GM18508 (cell line): Measurements from ENCODE around the gene PPP1R3G.
"Not testable (repeated sequence)": the region's sequence is repeated elsewhere in the genome, so short reads cannot be mapped to it uniquely, and the experiment has no call there.

Experiments used
- ATAC-seq: cut with Tn5 transposase; IDR thresholded peaks from one replicate; pipeline ENCODE4 v1.9.1; 2021; ENCODE audit warnings: moderate number of reproducible peaks; ENCODE audit not compliant: insufficient read depth, unreplicated experiment

The PPP1R3G gene

GRCh38 chr6:5084781-5085647 lies at the start of gene PPP1R3G:
TSS of gene PPP1R3G (plus strand) at chr6:5085341. CDS start at chr6:5085486, 145 bp downstream.
- no peak for ATAC-seq

DNA sequence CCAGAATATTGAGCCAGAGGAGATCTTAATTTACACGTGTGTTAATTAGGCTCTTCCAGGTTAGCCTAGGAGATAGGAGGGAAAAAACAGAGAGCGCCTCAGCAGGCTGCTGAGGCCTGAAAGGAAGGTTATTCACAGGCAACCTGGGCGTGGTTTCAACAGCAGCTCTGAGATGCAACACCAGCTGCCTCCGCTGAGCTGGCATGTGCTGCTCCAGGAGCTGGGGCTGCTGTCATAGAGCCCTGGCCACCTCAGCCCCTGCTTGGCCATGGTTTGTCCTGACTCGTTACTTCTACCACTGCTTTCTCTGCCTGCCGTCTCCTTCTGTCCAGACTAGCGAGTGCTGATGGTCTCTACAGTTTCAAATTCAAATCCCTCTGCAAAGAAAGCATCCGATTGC lies 48.9 kb upstream of the PPP1R3G start:
- no peak for ATAC-seq

DNA sequence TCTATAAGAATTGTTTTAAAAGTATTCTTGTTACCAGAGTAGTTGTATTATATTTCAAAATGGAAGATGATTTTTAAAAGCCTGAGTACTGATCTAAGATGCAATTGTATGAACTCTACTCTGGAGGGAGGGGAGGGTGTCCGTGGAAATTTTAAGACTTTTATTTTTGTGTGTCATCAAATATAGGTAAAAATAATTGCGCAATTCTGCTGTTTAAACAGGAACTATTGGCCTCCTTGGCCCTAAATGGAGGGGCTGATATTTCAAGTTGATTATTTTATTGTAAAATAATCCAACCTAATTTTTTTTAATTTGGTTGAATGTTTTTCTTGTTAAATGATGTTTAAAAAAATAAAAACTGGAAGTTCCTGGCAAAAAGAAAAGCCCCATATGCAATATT lies 43.2 kb upstream of the PPP1R3G start:
- ATAC-seq: no peak

GRCh38 chr6:5042436-5042835 lies 42.7 kb upstream of the PPP1R3G start:
- no peak for ATAC-seq

GRCh38 chr6:5044866-5045265 lies 40.3 kb upstream of the PPP1R3G start:
- ATAC-seq: no peak

DNA sequence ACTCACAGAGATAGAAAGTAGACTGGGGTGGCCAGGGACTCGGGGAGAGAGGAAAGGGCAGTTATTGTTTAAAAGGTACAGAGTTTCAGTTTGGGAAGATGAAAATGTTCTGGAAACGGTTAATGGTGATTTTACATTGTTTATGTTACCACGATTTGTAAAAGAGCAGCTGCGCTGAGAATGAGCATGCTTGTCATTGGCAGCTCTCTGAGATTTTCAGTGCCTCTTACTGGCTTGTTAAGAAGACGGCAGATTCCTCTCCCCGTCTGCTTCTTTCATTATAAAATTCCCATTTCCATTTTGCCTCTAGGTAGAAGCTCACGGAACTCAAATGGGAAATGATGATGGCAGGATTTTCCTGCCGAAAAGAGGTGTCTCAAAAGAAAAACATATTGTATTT lies 39.7 kb upstream of the PPP1R3G start:
- no peak for ATAC-seq

- no peak for ATAC-seq
Observed at GRCh38 chr6:5046430-5046829, 38.7 kb upstream of the PPP1R3G start.

DNA sequence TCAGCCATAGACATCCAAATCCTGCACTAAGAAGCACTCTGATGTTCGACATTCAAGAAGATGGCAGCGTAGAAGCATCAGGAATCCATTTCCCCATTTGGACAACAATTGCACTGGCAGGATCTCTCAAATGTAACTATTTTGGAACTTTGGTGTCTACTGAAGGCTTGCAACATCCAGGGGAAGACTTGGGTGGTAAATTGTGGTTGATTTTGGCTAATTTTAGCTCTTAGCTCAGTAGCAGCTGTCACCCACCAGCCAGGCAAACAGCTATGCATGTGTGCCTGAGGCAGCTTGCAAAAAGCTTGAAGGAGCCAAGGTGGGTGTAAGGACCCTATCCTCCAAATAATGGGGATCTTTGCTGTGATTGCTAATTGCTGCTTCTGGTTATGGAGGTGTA lies 35.1 kb upstream of the PPP1R3G start:
- ATAC-seq: no peak

DNA sequence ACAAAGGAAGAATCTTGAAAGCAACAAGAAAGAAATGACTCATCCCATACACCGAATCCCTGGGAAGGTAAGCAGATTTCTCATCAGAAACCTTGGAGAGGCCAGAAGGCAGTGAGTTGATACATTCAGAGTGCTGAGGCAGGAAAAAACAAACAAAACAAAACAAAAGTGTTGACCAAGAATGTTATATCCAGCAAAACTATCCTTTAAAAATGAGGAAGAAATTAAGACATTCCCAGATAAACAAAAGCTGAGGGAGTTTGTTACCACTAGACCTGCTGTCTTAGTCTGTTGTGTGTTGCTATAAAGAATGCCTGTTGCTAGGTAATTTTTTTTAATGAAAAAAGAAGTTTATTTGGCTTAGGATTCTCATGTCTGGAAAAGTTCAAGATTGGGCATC lies 33.7 kb upstream of the PPP1R3G start:
- ATAC-seq: no peak

DNA sequence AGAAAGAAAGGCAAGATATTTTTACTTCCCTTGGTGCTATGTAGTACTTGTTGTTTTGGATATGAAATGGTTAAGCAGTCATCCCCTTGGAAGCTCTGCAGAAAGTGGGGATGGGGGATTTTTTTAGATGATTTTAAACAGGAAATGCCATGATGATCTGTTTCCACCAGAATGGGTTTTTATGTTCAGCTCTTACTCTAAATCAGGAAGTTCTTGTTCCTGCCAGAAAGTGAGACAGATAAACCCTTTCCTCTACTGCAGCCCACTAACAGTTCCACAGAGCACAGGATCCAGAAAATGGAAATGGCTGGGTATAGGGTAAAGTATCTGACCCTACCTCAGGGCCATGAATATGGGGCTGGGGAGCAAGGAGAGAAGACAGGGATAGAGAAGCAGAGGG lies 32.1 kb upstream of the PPP1R3G start:
- no peak for ATAC-seq

DNA sequence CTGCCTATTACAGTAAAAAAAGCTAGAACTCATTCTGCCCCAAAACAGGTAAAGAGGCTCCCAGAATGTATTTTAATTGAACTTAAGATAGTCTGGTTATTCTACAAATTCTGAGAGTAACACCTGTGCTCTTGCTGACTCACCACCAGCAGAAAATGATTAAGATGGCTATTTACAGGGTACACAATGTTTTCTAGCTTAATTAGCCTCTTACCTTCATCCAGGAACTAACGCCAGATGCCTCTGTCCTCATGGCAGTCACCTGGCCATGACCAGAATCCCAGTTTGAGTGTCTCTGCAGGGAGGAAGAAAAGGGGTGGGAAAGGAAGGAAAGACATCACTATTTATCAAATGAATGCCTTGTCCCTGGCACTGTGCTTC lies 31.3 kb upstream of the PPP1R3G start:
- no peak for ATAC-seq

DNA sequence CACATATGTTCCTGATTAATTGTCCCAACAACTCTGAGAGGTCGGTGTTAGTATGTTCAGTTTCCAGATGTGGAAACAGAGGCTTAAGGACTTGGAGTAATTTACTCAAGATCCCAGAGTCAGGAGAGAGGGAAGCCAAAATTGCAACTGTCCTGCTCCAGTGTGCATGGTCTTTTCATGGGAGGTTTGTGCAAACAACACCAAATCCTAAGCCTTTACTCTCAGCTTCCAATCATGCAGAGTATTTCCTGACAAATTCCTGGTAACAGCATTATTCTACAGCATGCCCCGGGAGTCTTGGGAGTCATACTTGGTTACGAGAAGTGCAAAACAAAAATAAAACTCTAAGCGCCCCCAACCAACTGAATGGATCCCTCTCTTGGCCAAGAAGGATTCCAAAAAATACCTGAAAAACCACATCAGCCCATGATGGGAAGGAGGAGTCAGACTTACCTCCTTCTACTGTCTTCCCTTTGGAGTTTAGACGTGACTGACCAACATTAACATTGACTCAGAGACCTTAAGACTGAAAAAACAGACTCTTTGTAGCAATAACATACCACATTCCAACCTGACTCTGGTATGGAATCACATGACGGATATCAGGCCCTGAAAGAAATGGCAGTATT lies 30.8 kb upstream of the PPP1R3G start:
- ATAC-seq: no peak

GRCh38 chr6:5055118-5055517 lies 30.0 kb upstream of the PPP1R3G start:
- no peak for ATAC-seq

- no peak for ATAC-seq
Observed at GRCh38 chr6:5058254-5058653, 26.9 kb upstream of the PPP1R3G start.

GRCh38 chr6:5059036-5059896 lies 25.9 kb upstream of the PPP1R3G start:
- no peak for ATAC-seq

- ATAC-seq: not testable (repeated sequence)
Observed at GRCh38 chr6:5060439-5060838, 24.7 kb upstream of the PPP1R3G start.

- no peak for ATAC-seq
Observed at GRCh38 chr6:5061152-5061551, 24.0 kb upstream of the PPP1R3G start.

DNA sequence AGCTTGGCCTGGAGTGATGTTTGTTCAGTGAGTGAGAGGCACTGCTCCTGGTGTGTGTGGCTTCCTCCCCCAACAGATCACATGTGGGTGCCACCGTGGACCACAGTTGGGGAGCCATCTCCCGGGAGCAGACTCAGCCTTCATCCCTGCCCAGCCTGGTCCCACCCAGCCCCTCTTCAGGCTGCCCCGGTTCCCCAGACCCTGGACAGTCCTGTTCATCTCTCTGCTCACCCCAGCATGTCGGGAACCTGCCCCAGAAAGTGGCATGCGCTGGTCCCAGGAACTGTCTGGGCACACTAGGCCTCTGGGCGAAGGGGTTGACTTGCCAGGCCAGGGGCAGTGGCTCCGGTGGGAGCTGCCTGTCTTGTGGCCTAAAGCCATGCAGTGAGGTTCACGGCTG lies 21.5 kb upstream of the PPP1R3G start:
- no peak for ATAC-seq

DNA sequence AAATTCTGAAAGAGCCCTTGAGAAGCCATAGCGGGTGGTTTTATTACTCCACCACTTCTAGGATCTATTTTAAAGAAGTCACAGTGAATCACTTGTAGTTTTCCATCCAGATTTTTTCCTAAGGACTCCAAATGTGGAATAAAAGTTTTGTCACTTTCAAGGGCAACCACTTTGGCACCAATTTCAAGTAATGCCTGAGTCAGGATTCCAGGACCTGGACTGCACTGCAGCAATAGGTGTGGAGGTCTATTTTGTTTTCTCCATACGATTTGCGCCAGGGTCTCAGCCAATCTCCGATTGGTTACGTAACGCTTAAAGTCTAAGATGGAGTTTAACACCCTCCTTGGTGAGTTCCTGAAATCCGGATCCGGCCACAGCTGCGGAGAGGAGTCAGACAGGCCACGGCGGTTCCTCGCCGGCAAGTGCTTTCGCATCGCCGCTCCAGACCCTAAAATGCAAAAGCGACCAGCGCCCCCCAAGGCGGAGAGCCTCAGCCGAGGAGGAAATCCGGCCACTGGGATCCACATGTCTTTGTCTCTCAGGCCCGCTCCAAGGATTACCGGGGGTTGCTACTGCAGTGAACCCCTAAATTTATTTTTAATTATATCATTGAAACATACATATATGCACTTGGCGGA lies 18.6 kb upstream of the PPP1R3G start:
- no peak for ATAC-seq

GRCh38 chr6:5067305-5067704 lies 17.8 kb upstream of the PPP1R3G start:
- ATAC-seq: no peak
